SW480 (cell line): Measurements from ENCODE around the gene PC.
A peak's percentile ranks its signal among the peaks of the same experiment; 100 is the strongest.

Experiments used
- DNase-seq: peaks from one replicate; pipeline ENCODE4 v3.0.0-alpha.2; 2016; ENCODE audit warnings: low spot score

The PC gene

GRCh38 chr11:66866511-66866986, 91.6 kb downstream of the PC start:
- DNase-seq: no peak

- DNase-seq: no peak
Observed at GRCh38 chr11:66866007-66866406, 92.2 kb downstream of the PC start.

- no peak for DNase-seq
Observed at GRCh38 chr11:66864924-66865697, 93.1 kb downstream of the PC start.

DNA sequence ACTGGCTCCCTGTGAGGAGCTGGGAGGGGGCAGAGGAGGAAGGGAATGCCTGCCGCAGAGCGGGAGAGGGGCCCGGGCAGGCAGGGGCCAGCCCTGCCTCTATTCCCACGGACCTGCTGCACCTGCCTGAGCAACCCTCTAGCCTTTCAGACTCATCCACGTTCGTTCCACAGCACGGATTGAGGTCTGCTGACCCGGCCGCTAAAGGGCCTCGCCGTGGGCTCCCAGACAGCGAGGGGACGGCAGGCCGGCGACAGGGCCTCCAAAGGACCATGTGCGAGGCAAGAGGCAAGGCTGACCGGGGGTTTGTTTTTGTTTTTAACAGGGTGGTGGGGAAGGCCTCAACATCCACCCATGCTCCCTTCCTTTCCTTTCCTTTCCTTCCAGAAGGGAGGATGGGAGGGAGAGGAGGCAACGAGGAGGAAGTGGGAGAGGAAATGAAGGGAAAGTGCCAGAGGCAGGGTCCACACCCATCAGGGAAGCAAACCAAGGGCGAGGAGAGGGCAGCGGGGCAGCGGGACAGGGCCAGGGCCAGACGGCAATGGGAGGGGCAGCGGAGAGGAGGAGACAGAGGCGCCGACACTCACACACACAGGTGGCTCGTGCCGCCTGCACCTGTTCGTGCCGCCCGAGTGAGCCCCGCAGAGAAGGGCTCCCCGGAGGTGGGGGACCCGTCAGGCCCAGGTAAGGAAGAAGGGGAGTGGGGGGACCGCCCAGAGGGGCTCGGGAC, 93.8 kb downstream of the PC start:
- no peak for DNase-seq

DNA sequence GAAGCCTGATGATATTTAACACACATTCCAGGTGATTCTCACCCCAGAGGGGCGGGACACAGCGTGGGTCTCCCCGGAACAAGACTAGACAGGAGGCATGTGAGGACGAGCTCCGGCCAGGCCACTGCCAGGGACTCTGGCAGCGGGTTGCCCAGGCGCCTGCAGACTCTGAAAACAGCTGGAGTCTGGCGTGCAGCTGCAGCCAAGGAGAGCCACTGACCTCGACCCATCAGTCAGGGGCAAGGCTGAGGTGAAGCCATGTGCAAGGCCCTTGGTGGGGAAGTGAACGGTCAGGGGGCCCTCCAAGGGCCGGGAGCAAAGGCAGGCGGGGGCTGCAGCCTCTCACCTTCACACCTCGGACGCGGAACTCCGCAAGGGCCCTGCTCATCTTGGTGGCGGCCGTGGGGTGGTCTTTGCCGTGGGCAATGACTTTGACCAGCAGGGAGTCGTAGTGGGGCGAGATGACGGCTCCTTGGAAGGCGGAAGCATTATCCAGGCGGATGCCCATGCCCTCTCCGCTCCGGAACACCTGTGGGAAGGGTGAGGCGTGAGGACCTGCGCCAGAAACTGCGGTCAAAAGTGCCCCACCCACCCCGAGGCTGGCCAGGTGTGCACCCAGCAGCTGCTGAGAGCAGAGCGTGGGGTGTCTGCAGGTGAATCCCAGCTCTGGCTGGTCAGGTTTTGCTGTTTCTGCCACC, 94.6 kb downstream of the PC start:
- DNase-seq: peak; percentile 70

- no peak for DNase-seq
Observed at GRCh38 chr11:66862559-66863037, 95.6 kb downstream of the PC start.

DNA sequence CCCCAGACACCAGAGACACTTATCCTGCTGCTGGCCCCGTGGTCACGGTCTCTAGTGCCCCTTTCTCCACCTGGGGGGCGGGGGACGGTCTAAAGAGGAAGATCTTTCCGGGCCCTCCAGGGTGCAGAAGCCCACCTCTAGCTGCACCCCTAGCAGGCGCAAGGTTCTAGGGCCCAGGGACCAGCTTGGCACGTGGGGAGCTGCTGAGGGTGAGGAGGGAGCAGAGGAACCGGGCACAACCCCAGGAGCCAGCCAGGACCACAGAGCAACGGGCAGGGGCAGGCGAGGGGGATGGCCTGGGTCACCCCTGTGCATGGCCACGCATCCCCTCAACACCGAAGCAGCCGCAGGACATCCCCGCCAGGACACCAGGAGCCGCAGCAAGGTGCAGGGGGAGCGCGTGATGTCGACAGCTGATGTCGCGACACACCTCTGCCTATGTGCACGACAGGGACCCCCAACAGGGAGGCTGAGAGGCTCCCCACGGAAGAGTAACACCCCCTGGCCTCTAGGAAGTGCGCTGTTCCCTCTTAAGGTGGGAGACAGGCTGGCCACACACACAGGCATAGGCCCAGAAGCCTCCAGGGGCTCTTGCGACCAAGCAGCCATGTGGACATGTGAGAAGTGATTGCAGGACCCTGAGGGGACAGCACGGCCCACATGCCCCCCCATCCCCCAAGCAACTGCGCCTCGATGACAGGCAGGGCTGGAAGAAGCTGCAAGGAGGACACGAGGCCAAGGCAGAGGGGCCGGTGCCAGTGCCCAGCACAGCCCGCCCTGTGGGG, 96.2 kb downstream of the PC start:
- no peak for DNase-seq

DNA sequence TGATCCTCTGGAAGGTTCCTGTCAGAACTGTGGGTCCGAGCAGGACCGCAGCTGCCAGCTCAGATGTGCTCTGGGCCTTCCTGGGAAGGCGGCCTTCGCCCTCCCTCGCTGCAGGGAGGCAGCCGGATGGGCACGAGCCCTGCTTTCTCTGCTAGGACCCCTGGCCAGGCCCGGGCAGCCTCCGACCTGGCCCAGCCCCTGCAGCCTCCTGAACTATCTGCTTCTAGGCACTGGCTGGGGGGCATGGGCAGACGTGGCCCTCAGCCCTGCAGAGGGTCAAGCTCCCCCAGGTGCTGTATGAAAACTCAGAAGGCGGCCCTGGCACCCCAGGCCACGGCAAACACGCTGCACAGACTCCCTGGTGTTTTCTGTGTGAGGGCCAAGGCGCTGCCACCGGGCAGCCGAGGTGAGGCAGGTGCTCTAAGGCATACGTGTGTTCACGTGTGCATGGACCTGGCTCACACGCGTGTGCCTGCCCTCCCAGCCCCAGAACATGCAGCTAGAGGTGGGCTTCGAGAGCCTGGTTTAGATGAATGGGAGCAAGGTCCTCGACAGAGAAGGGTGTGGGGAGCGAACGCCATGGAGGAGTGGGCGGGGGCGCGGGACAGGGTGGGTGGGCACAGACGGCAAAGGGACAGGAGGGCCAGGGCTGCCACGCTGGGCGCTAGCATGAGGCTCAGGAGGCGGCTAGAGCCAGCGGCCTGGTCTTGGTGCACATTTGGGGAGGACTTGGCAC, 97.0 kb downstream of the PC start:
- DNase-seq: no peak

DNA sequence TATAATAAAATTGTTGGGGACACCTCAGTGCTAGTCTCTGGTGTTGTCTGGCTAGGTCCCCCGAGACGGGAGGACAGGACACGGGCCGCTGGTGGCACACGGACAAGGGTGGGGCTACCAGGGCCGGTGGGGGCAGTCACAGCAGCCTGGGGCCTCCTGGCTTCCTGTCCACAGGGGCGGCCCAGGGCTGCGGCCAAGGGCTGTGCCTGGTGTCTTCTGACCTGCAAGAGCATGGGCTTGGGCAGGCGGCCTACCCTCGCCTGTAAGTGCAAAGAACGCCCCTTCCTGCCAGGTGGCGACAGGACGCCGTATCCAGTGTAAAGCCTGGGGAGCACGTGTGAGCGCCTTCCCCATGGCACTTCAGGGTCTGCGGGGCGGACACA, 97.7 kb downstream of the PC start:
- DNase-seq: no peak

DNA sequence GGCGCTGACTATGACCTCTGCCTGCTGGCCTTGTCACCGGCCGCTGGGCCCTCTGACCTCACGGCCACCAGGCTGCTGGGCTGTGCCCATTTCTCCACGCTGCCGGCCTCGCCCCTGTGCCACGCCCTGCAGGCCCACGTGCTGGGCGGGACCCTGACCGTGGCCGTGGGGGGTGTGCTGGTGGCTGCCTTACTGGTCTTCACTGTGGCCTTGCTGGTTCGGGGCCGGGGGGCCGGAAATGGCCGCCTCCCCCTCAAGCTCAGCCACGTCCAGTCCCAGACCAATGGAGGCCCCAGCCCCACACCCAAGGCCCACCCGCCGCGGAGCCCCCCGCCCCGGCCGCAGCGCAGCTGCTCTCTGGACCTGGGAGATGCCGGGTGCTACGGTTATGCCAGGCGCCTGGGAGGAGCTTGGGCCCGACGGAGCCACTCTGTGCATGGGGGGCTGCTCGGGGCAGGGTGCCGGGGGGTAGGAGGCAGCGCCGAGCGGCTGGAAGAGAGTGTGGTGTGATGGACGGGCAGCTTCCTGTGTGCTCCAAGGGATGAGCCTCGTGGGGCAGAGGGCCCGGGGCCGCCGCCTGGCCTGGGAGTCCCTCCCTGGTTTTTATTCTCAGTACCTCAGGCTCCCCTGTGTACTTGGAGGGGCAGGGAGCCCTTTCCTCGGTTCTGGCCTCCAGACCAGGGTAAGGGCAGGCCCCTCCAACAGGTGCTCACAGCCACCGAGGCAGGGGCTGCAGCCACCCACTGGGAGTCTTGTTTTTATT, 98.3 kb downstream of the PC start:
- no peak for DNase-seq

DNA sequence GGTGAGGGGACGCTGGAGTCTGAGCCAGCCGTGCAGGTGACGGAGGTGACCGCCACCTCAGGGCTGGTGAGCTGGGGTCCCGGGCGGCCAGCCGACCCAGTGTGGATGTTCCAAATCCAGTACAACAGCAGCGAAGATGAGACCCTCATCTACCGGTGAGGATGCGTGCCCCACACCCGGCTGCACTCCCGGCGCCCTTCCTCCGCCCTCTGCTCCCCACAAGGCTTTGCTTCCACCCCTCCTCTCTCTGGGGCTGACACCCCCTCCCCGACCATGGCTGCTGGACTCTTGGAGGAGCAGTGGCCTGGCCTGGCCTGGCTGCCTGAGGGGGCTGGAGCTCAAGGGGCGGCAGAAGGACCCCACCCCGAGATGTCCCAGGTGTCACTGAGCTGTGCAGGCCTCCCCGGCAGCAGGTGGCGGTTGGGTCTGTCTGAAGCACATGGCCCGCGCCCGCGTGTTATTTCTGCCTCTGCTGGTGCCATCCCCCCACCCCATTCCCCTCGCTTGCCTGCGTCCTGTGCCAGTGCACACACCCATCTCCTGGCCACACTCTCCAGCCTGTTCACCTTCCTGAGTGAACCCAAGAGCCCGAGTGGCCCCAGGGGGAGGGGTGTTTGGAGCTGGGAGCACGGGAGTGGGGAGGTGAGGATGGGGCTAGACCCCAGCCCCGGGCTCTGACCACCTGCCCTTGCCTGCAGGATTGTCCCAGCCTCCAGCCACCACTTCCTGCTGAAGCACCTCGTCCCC, 99.1 kb downstream of the PC start:
- DNase-seq: no peak

DNA sequence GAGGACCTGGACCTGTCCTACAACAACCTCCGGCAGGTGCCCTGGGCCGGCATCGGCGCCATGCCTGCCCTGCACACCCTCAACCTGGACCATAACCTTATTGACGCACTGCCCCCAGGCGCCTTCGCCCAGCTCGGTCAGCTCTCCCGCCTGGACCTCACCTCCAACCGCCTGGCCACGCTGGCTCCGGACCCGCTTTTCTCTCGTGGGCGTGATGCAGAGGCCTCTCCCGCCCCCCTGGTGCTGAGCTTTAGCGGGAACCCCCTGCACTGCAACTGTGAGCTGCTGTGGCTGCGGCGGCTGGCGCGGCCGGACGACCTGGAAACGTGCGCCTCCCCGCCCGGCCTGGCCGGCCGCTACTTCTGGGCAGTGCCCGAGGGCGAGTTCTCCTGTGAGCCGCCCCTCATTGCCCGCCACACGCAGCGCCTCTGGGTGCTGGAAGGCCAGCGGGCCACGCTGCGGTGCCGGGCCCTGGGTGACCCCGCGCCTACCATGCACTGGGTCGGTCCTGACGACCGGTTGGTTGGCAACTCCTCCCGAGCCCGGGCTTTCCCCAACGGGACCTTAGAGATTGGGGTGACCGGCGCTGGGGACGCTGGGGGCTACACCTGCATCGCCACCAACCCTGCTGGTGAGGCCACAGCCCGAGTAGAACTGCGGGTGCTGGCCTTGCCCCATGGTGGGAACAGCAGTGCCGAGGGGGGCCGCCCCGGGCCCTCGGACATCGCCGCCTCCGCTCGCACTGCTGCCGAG, 99.8 kb downstream of the PC start:
- DNase-seq: no peak

GRCh38 chr11:66857927-66858185, 100.3 kb downstream of the PC start:
- DNase-seq: no peak

DNA sequence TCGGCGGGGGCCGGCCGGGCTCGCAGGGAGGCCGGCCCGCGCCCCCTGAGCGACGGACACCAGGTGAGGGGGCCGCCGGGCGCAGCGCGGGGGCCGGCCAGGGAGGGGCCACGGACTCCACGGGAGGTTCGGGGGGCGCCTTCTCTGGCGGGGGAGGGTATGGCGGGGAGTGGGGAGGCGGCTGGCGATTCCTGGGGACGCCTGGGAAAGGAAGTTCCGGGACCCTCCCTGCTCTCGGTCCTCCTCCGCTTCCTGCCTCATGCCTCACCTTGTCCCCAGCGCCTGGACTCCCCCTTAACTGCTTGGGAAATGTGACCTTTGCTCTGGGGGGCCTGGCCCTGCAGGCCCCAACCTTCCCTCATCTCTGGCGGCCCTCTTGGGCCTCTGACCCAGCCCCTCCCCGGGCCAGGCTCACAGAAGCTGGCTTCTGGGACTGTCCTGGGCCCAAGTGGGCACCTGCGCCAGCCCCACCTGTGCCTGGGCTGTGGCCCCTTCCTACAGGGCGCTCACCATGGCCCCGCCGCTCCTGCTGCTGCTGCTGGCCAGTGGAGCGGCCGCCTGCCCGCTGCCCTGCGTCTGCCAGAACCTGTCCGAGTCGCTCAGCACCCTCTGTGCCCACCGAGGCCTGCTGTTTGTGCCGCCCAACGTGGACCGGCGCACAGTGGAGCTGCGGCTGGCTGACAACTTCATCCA, 100.8 kb downstream of the PC start:
- DNase-seq: peak; percentile 69

DNA sequence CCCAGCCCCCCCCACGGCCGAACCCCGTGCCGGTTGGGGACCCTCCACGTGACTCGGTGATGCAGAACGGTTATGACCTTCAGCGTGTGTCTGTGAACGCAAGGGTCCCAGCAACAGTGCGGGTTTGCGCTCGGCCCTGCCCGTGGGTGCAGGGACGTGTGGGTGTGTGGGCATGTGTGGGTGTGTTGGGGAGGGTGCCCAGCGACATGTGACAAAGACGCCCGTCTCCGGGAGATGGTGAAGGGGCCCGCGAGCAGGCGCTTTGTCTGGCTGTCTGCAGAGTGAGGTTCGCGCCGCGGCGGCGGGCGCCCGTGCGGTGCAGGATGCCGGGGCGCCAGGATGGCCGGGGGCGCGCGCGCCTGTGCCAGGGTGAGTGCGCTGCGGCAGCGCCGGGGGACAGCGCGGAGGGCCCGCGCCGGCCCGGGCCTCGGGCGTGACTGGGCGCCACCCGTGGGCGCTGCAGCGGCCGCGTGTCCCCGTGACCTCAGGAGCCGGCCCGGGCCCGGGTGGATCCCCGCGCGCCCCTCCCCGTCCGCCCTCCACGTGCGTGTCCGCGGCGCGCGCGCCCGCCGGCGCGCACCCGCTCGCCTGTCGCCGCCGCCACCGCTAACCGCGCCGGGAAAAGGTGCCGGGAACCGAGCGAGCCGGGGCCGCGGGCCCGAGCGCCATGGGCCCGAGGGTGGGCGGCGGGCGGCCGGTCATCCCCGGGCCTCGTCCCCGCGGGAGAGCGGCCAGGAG, 101.5 kb downstream of the PC start, which contains the start of gene LRFN4:
LRFN4 (plus strand) TSS at position 569 of the 738 bp plus-strand sequence. CDS start 681 bp downstream, outside the sequence.
- DNase-seq: no peak

DNA sequence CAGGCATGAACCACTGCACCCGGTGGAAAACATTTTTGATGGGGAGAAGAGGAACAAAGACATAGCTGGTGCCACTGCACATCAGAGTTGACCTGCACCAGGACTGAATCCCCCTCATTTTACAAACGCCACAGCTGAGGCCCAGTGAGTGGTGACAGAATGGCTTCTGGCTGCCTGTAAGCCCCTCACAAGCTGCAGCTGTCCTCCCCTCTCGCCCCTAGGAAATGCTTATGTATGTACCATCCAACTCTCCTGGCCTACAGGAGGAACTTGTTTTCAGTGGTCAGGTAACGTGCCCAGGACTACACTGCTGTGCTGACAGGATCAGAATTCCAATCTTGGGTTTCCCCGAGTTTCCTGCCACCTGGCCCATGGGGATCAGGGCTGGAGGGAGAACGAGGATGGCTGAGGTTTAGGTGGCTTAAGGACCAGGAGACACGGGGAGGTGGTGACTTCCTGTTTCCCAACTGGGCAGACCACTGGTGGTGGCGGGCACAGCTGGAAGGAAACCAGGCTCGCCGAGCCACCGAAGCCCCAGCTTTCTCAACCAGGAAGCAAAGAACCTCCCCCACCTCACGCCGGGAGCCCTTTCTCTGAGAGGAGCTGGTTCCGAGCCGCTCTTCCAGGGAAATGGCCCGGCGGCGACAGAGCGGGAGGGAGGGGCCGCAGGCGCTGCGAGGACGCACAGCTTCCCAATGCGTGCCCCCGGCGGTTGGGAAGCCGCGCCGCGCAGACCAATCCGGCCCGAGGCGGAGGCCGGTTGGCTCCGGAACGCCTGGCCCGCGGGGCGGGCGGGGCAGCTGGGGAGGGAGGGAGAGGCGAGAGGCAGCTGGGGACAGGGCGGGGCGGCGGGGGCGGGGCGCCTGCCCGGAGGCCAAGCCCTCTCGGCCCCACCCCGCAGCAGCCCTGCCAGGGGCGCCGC, 102.3 kb downstream of the PC start:
- DNase-seq: peak; percentile 89

GRCh38 chr11:66854729-66855211, 103.4 kb downstream of the PC start:
- DNase-seq: no peak
